Measurements from ENCODE around the gene TOM1.

DNA sequence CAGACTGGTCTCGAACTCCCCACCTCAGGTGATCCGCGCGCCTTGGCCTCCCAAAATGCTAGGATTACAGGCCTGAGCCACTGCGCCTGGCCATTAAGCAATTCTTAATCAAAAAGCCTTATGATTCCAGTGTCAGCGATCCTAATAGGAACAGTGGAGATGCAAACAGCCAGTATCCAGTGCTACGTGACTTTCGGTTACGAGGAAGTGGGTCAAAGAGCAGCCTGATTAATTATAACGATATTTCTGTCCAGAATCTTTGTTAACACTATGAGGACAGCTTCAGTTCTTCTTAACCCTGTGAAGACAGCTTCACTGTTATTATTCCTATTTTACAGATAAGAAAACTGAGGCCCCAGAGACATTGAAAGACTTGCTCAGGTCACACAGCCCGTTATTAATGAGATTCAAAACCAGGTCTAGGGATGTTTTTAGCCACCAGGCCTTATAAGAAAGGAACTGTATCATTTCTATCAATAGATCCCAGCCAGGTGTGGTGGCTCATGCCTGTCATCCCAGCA is 63.9 kb downstream of the TOM1 start:
- TF ChIP-seq, protein P1, sequence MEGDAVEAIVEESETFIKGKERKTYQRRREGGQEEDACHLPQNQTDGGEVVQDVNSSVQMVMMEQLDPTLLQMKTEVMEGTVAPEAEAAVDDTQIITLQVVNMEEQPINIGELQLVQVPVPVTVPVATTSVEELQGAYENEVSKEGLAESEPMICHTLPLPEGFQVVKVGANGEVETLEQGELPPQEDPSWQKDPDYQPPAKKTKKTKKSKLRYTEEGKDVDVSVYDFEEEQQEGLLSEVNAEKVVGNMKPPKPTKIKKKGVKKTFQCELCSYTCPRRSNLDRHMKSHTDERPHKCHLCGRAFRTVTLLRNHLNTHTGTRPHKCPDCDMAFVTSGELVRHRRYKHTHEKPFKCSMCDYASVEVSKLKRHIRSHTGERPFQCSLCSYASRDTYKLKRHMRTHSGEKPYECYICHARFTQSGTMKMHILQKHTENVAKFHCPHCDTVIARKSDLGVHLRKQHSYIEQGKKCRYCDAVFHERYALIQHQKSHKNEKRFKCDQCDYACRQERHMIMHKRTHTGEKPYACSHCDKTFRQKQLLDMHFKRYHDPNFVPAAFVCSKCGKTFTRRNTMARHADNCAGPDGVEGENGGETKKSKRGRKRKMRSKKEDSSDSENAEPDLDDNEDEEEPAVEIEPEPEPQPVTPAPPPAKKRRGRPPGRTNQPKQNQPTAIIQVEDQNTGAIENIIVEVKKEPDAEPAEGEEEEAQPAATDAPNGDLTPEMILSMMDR (IDR thresholded peaks at IDR 0.05): no peak
- TF ChIP-seq ZFX (IDR thresholded peaks at IDR 0.05; ENCODE audit: borderline replicate concordance): no peak

Data from 22Rv1 (cell line).